GM18951 (cell line): ENCODE data around the gene AGRN.
"Not testable (repeated sequence)": the region's sequence is repeated elsewhere in the genome, so short reads cannot be mapped to it uniquely, and the experiment has no call there.

ENCODE experiments used
- POLR2A ChIP-seq: IDR thresholded peaks from 4 replicates; pipeline ENCODE4 v1.6.1; 2011; ENCODE audit warnings: mild to moderate bottlenecking; ENCODE audit not compliant: insufficient read length, insufficient read depth; ENCODE audit errors: extremely low read depth
- in situ Hi-C: fragments of 300-500 bp; cut with MboI; formaldehyde crosslinking; loops from one replicate; pipeline ENCODE4 v1.12.0; 2022; ENCODE audit warnings: low sequenced_read_pairs, mixed read lengths, inconsistent platforms; ENCODE audit not compliant: unreplicated experiment

Gene AGRN

DNA sequence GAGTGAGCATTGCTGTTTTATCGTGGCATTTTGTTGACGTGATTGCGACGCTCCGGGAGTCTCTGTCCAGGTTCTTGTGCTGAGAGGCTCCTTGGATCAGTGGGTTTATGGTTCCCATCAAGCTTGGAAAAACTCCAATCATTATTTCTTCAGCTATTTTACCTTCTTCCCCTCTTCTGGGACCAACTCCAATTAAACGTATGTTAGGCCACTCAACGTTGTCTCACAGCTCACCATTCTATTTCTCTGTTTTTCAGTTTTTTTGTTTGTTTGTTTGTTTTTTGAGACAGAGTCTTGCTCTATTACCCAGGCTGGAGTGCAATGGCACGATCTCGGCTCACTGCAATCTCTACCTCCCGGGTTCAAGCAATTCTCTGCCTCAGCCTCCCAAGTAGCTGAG, 28.0 kb upstream of the AGRN start:
- TF ChIP-seq POLR2A: no peak
- in situ Hi-C loops: no loop called here

DNA sequence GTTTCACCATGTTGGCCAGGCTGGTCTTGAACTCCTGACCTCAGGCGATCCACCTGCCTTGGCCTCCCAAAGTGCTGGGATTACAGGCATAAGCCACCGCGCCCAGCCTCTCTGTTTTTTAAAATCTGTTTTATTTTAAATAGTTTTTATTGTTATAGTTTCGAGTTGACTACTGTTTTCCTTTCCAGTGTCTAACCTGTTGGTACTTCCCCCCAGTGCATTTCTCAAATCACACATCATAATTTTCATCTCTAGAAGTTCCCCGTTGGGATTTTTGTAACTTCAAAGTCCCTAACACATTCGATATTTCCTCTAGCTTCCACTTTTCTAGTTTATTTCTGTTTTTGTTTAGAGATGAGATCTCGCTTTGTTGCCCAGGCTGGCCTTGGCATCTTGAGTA, 27.6 kb upstream of the AGRN start:
- in situ Hi-C loops: no loop called here
- TF ChIP-seq POLR2A: no peak

DNA sequence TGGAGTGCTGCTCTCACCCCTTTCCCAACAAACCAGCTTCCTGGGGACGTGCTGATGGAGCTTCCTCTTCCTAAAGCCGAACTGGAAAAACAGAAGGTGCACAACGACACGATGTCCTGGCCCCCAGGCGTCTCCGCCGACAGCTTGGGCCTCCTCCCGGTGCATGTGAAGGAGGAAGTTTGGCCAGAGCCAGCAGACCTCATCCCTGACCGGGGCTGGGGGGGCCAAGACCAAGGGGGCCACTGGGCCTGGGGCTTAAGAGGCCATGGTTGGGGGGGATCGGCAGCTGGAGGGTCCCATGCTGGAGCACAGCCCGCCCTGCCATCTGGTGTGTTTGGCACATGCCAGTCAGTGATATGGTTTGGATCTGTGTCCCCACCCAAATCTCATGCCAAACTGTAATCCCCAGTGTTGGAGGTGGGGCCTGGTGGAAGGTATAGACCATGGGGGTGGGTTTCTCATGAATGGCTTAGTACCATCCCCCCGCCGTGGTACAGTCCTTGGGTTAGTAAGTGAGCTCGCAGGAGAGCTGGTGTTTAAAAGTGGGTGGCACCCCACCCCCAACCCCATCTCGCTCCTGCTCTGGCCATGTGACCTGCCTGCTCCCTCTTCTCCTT, 26.4 kb upstream of the AGRN start:
- in situ Hi-C loops: no loop called here
- no peak for TF ChIP-seq POLR2A

GRCh38 chr1:994546-994945, 25.4 kb upstream of the AGRN start:
- in situ Hi-C loops: not testable (repeated sequence)

DNA sequence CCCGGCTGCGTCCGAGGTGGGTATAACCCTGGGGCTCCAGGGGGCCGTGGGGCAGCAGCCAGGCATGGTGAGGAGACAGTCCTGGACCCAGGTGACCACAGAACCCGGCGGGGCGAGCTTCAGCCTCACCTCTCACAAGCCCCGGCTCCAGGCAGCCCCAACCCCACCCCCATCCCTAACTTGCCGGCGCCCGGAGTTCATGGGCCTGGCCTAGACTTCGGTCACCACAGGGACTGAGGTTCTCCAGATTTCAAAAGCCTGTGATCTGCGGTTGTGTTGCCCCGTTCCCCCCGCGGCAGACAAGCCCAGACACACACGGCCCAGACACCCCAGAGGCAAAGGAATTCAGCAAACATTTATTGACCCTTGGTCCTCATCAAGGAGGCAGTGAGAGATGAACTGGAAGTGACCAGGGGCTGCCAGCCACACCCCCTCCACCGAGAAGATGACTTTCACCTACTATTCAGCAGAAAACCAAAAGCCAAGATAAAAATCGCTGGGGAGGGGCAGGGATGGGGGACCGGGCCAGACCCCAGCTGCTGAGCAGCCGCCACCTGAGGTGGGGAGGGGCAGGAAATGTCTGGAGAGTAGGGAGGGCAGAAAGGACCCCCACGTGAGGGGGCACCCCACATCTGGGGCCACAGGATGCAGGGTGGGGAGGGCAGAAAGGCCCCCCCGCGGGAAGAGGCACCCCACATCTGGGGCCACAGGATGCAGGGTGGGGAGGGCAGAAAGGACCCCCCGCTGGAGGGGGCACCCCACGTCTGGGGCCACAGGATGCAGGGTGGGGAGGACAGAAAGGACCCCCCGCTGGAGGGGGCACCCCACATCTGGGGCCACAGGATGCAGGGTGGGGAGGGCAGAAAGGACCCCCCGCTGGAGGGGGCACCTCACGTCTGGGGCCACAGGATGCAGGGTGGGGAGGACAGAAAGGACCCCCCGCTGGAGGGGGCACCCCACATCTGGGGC, 24.0 kb upstream of the AGRN start:
- TF ChIP-seq POLR2A: no peak
- in situ Hi-C loops: no loop called here

DNA sequence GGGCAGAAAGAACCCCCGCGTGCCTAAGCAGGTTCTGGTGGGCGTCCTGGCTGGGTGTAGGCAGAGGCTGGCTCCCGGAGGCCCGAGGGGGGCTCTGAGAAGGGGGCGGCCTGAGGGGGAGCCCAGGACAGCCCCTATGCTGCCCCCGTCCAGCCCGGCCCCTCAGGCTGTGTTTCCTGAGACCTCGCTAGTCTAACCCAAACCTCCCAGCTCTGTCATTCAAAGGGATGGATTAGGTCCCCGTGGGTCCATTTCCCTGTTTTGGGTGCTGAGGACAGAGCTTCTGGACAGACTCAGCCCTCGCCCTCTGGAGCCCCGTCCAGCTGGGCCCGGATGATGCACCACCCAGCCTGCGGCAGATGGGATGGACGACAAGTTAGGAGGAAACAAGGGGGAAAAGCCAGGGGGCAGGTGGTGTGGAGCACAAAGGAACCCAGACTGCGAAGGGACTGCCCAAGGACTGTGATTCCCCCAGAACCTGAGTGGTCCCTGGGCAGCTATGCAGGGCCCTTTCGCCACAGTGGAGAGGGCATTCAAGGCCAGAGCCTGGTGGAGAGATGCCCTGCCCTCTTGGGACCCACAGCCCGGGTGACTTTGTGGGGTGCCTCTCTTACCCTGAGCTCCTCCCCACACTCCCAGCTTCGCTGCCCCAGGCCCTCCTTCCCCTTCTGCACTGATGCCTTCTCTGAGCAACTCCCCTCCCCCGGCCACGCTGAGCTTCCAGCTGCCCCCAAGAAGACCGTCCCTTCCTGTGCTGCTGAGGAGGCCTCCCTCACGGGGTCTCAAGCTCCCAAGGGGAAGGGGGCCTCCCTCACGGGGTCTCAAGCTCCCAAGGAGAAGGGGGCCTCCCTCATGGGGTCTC, 22.8 kb upstream of the AGRN start:
- no peak for TF ChIP-seq POLR2A
- in situ Hi-C loops: no loop called here

GRCh38 chr1:997713-997992, 22.3 kb upstream of the AGRN start:
- in situ Hi-C loops: no loop called here
- TF ChIP-seq POLR2A: no peak

DNA sequence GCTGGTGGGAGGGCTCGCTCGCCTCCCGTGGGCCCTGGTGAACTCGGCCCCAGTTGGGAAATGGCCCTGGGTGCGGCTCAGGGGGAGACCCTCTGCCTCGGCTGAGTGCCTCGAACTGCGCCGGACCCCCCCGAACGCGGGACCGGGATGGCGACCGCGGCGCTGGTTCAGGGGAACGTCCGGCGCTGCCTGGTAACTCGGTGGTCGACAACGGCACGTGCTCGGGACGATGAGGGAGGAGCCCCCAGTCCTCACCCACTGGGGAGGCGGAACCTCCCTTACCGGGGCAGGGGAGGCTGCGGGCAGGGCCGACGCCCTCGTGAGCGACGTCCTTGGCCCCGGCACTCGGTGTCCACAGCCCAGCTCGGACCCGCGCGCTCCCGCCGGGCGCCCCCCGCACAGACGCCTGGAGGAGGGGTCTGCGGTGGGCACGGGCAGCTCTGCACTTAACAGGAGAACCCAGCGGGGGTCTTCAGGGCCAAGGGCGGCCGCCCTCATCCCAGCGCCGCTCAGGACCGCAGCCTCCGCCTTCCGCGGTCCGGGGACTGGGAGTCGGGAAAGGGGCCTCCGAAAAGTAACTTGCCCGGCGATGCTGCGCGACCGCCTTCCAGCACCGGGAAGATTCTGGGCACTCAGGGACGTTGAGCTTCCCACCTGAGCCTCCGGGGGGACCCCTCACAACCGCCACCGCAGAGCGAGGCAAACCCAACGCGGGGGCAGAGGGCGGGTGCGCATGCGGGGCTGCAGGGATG, 21.8 kb upstream of the AGRN start:
- in situ Hi-C loops: no loop called here
- TF ChIP-seq POLR2A: no peak

DNA sequence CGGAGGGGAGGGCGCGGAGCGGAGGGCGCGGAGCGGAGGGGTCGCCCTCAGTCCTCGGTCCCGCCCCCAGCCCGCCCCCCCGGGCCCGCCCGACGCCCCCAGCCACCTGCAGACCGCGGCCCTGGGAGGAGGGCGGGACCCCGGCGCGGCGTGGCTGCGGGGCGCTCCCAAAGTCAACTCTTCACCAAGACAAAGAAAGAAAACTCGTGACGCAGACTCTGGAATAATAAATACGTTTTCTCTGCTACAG, 21.2 kb upstream of the AGRN start:
- in situ Hi-C loops: no loop called here
- TF ChIP-seq POLR2A: no peak

GRCh38 chr1:998995-999724, 20.8 kb upstream of the AGRN start:
- TF ChIP-seq POLR2A: no peak
- in situ Hi-C loops: no loop called here

DNA sequence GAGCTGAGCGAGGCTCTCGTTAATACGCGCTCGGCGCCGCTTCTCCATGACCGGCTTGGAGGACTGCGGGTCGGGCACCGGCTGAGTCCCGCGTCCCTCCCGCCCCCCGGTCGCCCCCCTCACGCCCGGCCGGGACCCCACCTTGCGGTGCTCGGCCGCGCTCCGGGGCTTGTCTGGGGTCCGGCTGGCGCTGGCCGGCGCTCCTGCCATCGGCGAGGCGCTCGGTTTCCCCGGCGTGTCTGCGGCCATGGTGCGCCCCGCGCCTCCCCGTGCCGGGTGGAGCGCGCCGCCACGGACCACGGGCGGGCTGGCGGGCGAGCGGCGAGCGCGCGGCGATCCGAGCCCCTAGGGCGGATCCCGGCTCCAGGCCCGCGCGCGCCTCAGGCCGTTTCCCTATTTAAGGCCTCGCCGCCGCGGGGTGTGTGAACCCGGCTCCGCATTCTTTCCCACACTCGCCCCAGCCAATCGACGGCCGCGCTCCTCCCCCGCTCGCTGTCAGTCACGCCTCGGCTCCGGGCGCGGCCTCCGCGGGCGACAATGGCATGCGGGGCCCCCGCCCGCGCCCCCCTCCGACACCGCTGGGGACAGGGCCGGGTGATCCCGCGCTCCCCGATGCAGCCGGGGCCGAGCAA, 20.1 kb upstream of the AGRN start, which contains the start of gene HES4:
Gene HES4 (minus strand): TSS at position 373 of the 632 bp plus-strand sequence. CDS start 124 bp downstream, at position 249.
- in situ Hi-C loops: no loop called here
- TF ChIP-seq POLR2A: peak; percentile 60
